GM10248 (cell line): ENCODE results near the gene C4orf50.

Source experiments
- CTCF ChIA-PET: fragments of 300-600 bp; sonication (Branson Sonifier 250); formaldehyde crosslinking; extraction: SDS; loops from one replicate; lab custom pipeline; 2021; ENCODE audit warnings: antibody characterized with exemption; lab: Yijun Ruan, JAX
- POLR2A ChIA-PET: fragments of 350-650 bp; sonication (Branson Sonifier 250); formaldehyde crosslinking; extraction: SDS; loops from one replicate; lab custom pipeline; 2020; ENCODE audit warnings: antibody characterized with exemption; lab: Yijun Ruan, JAX
- DNase-seq: peaks from one replicate; pipeline ENCODE4 v3.0.0; 2012; ENCODE audit errors: extremely low spot score
- TF ChIP-seq, protein P1 (sequence below): IDR thresholded peaks from 2 replicates; pipeline ENCODE4 v1.5.1; 2012; ENCODE audit warnings: mild to moderate bottlenecking, low read depth; ENCODE audit errors: extremely low read depth, missing control alignments, control extremely low read depth

The C4orf50 gene

DNA sequence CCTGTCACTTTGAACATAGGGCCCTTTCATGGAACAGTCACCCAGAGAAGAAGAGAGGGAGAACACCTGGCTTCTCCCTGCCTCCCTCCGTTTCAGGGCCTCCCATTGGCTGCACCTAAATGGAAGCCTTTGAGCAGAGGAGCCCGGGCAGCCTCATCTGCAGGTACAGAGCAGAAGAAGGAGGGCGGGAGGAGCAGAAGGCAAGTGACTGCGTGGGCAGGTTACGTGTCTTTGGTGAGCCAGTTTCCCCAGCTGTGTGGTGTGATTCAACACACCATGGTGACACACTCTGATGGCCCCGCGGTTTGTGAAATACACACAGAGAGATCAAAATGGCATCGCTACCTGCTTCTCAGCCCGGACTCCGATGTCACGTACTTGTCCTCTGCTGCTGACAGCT is 431 bp downstream of the C4orf50 start:
- ChIA-PET POLR2A (no interaction called here), CTCF (interaction anchor here (4.0 kb wide), 1 partner anchor 19 kb away, joined by 44 read pairs; no protein-coding TSS in a partner anchor)
- TF ChIP-seq, protein P1, sequence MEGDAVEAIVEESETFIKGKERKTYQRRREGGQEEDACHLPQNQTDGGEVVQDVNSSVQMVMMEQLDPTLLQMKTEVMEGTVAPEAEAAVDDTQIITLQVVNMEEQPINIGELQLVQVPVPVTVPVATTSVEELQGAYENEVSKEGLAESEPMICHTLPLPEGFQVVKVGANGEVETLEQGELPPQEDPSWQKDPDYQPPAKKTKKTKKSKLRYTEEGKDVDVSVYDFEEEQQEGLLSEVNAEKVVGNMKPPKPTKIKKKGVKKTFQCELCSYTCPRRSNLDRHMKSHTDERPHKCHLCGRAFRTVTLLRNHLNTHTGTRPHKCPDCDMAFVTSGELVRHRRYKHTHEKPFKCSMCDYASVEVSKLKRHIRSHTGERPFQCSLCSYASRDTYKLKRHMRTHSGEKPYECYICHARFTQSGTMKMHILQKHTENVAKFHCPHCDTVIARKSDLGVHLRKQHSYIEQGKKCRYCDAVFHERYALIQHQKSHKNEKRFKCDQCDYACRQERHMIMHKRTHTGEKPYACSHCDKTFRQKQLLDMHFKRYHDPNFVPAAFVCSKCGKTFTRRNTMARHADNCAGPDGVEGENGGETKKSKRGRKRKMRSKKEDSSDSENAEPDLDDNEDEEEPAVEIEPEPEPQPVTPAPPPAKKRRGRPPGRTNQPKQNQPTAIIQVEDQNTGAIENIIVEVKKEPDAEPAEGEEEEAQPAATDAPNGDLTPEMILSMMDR: no peak
- no peak for DNase-seq

DNA sequence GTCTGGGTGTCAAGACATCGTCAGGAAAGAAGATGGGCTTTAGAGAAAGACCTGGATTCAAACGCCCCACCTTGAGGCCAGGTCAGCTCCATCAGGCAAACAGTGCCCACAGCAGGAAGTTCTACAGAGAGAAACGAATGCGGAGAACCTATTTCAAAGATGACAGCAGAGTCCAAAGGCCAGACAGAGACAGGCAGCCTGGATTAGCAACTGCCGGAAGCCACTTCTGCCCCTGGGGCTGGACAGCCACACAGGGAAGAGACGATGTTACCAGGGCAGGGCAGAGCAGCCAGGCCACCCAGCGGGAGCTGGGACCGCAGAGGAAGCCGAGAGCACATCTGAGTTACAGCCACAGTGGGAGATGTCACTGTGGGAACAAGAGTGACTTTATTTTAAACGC is 1.2 kb downstream of the C4orf50 start:
- ChIA-PET CTCF (interaction anchor here (3.2 to 4.0 kb wide), 2 partner anchors 18 to 19 kb away, joined by 17 to 44 read pairs; no protein-coding TSS in a partner anchor), POLR2A (no interaction called here)
- DNase-seq: no peak
- TF ChIP-seq, protein P1: no peak

DNA sequence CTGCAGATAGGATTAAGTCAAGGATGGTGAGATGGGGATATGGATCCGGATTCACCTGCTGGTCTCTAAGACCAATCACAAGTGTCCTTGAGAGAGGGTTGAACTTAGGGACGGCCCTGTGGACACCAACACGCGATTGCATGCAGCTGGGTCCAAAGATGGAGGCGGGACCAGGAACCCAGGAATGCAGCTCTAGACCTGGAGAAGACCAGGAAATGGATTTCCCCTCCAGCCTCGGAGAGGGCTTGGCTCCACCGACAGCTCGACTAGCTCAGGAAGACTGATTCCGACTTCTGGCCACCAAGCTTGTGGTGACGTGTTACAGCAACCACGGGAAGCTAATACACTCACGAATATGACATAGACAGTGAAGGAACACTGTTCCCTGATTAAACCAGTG is 4.7 kb downstream of the C4orf50 start:
- ChIA-PET POLR2A (no interaction called here), CTCF (interaction anchor here (1.1 to 3.3 kb wide), 3 partner anchors 15 to 314 kb away, joined by 3 to 41 read pairs (median 17); no protein-coding TSS in a partner anchor)
- DNase-seq: no peak
- TF ChIP-seq, protein P1: no peak

DNA sequence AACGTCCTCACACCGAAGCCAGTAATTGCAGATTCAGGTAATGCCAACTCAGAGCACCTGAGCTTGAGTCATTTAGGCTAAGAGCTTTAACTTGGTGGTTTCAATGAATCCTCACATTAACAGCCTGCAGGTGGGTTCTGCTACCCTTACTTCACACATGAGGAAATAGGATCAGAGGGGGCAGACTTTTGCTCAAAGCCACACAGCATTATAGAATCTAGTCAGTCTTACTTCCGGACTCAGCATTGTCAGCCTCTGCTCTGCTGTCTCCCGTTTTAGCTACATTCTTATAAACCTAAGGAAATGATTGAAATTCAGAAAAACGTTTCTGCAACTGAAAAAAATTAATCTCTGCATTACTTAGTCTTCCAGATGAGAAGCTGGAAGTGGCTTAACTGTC is 6.0 kb downstream of the C4orf50 start:
- CTCF ChIA-PET: interaction anchor here (0.9 to 3.3 kb wide), 5 partner anchors 14 to 319 kb away, joined by 3 to 41 read pairs (median 3); no protein-coding TSS in a partner anchor
- TF ChIP-seq, protein P1: no peak
- POLR2A ChIA-PET: no interaction called here
- DNase-seq: no peak

DNA sequence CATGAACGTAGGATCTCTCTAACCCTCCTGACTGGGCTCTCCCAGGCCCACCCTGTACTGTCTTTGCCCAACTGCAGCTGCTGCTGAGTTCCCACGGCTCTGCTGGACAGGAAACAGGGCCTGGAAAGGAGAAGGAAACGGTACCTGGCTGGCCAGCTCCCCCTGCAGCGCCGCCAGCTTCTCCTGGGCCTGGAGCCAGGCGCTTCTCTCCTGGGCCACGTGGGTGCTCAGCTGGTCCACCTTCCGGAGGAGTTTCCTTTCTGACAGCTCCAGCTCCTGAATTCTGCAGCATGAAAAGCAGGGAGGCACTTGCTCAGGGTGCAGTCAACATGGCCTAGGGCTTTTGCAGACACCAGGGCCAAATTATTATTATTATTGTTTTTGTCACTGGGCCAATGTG is 6.5 kb downstream of the C4orf50 start:
- ChIA-PET POLR2A (no interaction called here), CTCF (interaction anchor here (0.9 to 3.3 kb wide), 5 partner anchors 13 to 320 kb away, joined by 3 to 41 read pairs (median 3); no protein-coding TSS in a partner anchor)
- TF ChIP-seq, protein P1: no peak
- DNase-seq: no peak

DNA sequence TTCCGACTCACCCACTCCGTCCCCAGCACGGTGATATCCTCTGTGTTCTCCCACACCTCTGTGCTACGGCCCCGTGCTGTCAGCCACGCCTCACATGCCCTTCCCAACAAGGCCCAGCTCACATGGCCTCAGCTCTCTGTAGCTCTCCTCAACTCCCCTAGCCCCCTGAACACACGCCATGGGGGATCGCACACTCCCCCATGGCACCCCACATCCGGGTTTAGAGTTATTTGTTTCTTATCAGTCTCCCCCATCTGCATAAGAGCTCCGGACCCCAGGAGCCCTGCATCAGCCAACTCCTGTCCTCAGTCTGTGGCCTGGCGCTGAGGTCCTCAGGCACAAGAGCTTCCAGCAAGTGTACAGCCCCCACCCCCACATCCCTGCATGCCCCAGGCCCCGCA is 7.0 kb downstream of the C4orf50 start:
- ChIA-PET POLR2A (no interaction called here), CTCF (interaction anchor here (0.9 to 3.3 kb wide), 4 partner anchors 13 to 320 kb away, joined by 3 to 41 read pairs (median 6); no protein-coding TSS in a partner anchor)
- no peak for DNase-seq
- TF ChIP-seq, protein P1: no peak

DNA sequence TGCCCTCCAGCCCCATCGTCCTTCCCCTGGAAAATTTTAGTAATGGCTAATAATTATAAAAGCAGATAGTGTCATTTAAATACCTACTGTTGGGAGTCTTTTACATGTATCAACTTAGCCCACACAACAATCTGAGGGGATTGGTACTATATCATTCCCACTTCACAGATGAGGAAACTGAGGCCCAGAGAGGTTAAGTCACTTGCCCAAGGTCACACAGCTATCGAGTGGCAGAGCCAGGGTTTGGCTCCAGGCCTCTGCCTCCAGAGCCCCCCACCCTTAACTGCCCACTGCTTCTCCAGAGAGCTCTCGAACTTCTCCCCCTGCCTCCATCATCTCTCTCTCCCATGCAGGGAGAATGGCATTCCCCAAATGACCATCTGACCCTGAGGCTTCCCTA is 7.4 kb downstream of the C4orf50 start:
- POLR2A ChIA-PET: no interaction called here
- CTCF ChIA-PET: interaction anchor here (0.9 to 3.3 kb wide), 4 partner anchors 9 to 321 kb away, joined by 3 to 41 read pairs (median 11); no protein-coding TSS in a partner anchor
- TF ChIP-seq, protein P1: no peak
- no peak for DNase-seq
